ENCODE results near the gene DCDC2B. TPM values are rescaled to one million over a fixed set of nuclear protein-coding genes. Genes with fewer than 3 reads are reported as not detected.

The DCDC2B gene
- total and polyA plus RNA-seq, 5 donors, result 0.05 TPM; not detected in 4

- H3K27me3 ChIP-seq (ENCODE audit: control insufficient read depth, insufficient read depth), result no peaks in the 10 kb centered on the region
- intact Hi-C loops (cut with DNase I), result no loop called here
- DNase-seq (no peak), ATAC-seq (no peak)
- 86% methylated on average over 6 of the region's 6 CpGs for WGBS
- H3K27ac ChIP-seq (ENCODE audit: low read length), result no peak overlapping the region
- H3K4me1 ChIP-seq (ENCODE audit: control insufficient read depth, insufficient read depth, low read length), result peaks cover 7% of the 10 kb centered on the region
- no peaks in the 10 kb centered on the region for H3K9me3 ChIP-seq (ENCODE audit: control insufficient read depth, low read length)
- no peak overlapping the region for H3K4me3 ChIP-seq (ENCODE audit: low read length)
Observed at GRCh38 chr1:32208469-32208868, 420 bp upstream of the DCDC2B start.

GRCh38 chr1:32215629-32216480 lies 7.0 kb downstream of the DCDC2B start:
- peak; percentile 59 to 75 for ATAC-seq
- intact Hi-C loops (cut with DNase I), result loop anchor here in 1 of 4 donors (10.0 kb wide), 1 partner anchor 119 kb away; the partner anchor contains the start of gene MARCKSL1
- H3K27ac ChIP-seq (ENCODE audit: low read length), result no peak overlapping the region

GRCh38 chr1:32216566-32216965 lies 7.7 kb downstream of the DCDC2B start:
- Histone ChIP-seq H3K4me3 (ENCODE audit: low read length) (no peak overlapping the region), H3K4me1 (ENCODE audit: control insufficient read depth, insufficient read depth, low read length) (peaks cover 4% of the 10 kb centered on the region), H3K9me3 (ENCODE audit: control insufficient read depth, low read length) (no peaks in the 10 kb centered on the region), H3K27me3 (ENCODE audit: control insufficient read depth, insufficient read depth) (no peaks in the 10 kb centered on the region), H3K27ac (ENCODE audit: low read length) (no peak overlapping the region)
- WGBS, result 85% methylated on average over 5 of the region's 5 CpGs
- DNase-seq (peak in 1 of 3 donors; percentile 46), ATAC-seq (no peak)
- intact Hi-C loops (cut with DNase I), result loop anchor here in 1 of 4 donors (10.0 kb wide), 1 partner anchor 118 kb away; the partner anchor contains the start of gene MARCKSL1

More at GRCh38 chr1:32215629-32216480, 7.0 kb downstream of the DCDC2B start:
- 74% methylated on average over 10 of the region's 10 CpGs for WGBS
- DNase-seq, result peak; percentile 60 to 74 (median 73)
- Histone ChIP-seq H3K27me3 (ENCODE audit: control insufficient read depth, insufficient read depth) (no peaks in the 10 kb centered on the region), H3K9me3 (ENCODE audit: control insufficient read depth, low read length) (no peaks in the 10 kb centered on the region), H3K4me3 (ENCODE audit: low read length) (no peak overlapping the region), H3K4me1 (ENCODE audit: control insufficient read depth, insufficient read depth, low read length) (no peaks in the 10 kb centered on the region)

GRCh38 chr1:32219022-32219421 lies 10.1 kb downstream of the DCDC2B start:
- intact Hi-C loops (cut with DNase I), result loop anchor here in 1 of 4 donors (10.0 kb wide), 1 partner anchor 116 kb away; the partner anchor contains the start of gene MARCKSL1
- peaks cover 8% of the 10 kb centered on the region for H3K4me1 ChIP-seq (ENCODE audit: control insufficient read depth, insufficient read depth, low read length)
- WGBS, result 87% methylated on average over 7 of the region's 7 CpGs
- H3K27me3 ChIP-seq (ENCODE audit: control insufficient read depth, insufficient read depth), result no peaks in the 10 kb centered on the region
- DNase-seq, result no peak
- H3K9me3 ChIP-seq (ENCODE audit: control insufficient read depth, low read length), result no peaks in the 10 kb centered on the region
- no peak overlapping the region for H3K4me3 ChIP-seq (ENCODE audit: low read length)
- ATAC-seq, result no peak
- H3K27ac ChIP-seq (ENCODE audit: low read length), result no peak overlapping the region

GRCh38 chr1:32220746-32221580 lies 12.1 kb downstream of the DCDC2B start:
- Histone ChIP-seq H3K4me3 (ENCODE audit: low read length) (peak overlapping the region; percentile 99), H3K27ac (ENCODE audit: low read length) (no peak overlapping the region), H3K9me3 (ENCODE audit: control insufficient read depth, low read length) (no peaks in the 10 kb centered on the region), H3K4me1 (ENCODE audit: control insufficient read depth, insufficient read depth, low read length) (peaks cover 8% of the 10 kb centered on the region), H3K27me3 (ENCODE audit: control insufficient read depth, insufficient read depth) (no peaks in the 10 kb centered on the region)
- intact Hi-C loops (cut with DNase I), result no loop called here
- WGBS, result 93% methylated on average over 4 of the region's 4 CpGs
- DNase-seq (no peak), ATAC-seq (peak in 1 of 2 donors; percentile 1)

- intact Hi-C loops (cut with DNase I), result no loop called here
- Histone ChIP-seq H3K4me3 (ENCODE audit: low read length) (peak overlapping the region; percentile 99), H3K27me3 (ENCODE audit: control insufficient read depth, insufficient read depth) (no peaks in the 10 kb centered on the region), H3K27ac (ENCODE audit: low read length) (no peak overlapping the region), H3K4me1 (ENCODE audit: control insufficient read depth, insufficient read depth, low read length) (peaks cover 8% of the 10 kb centered on the region), H3K9me3 (ENCODE audit: control insufficient read depth, low read length) (no peaks in the 10 kb centered on the region)
- WGBS, result 7% methylated on average over 13 of the region's 13 CpGs
- no peak for ATAC-seq
- DNase-seq, result no peak
Observed at GRCh38 chr1:32221581-32221979, 12.7 kb downstream of the DCDC2B start.

- DNase-seq (peak; percentile 93 to 97 (median 95)), ATAC-seq (peak; percentile 95 to 96)
- Histone ChIP-seq H3K27me3 (ENCODE audit: control insufficient read depth, insufficient read depth) (no peaks in the 10 kb centered on the region), H3K27ac (ENCODE audit: low read length) (peak within 1 kb of the TSS; percentile 98), H3K4me1 (ENCODE audit: control insufficient read depth, insufficient read depth, low read length) (peaks cover 8% of the 10 kb centered on the region), H3K4me3 (ENCODE audit: low read length) (peak within 1 kb of the TSS; percentile 99), H3K9me3 (ENCODE audit: control insufficient read depth, low read length) (no peaks in the 10 kb centered on the region)
- under 1% methylated on average over 46 of the region's 46 CpGs for WGBS
- intact Hi-C loops (cut with DNase I), result no loop called here
Observed at GRCh38 chr1:32221980-32222755, 13.3 kb downstream of the DCDC2B start, which contains the start of the genes EIF3I and TMEM234. TSS of gene EIF3I (plus strand) at chr1:32222407. CDS start at chr1:32222442, 35 bp downstream. TSS of gene TMEM234 (minus strand) at chr1:32222353. CDS start at chr1:32222322, 31 bp downstream.

- intact Hi-C loops (cut with DNase I), result no loop called here
- no peak overlapping the region for H3K4me3 ChIP-seq (ENCODE audit: low read length)
- ATAC-seq (no peak), DNase-seq (no peak)
- H3K27ac ChIP-seq (ENCODE audit: low read length), result peak overlapping the region; percentile 46
- 59% methylated on average over 3 of the region's 3 CpGs for WGBS
- H3K27me3 ChIP-seq (ENCODE audit: control insufficient read depth, insufficient read depth), result no peaks in the 10 kb centered on the region
- peaks cover 8% of the 10 kb centered on the region for H3K4me1 ChIP-seq (ENCODE audit: control insufficient read depth, insufficient read depth, low read length)
- H3K9me3 ChIP-seq (ENCODE audit: control insufficient read depth, low read length), result no peaks in the 10 kb centered on the region
Observed at GRCh38 chr1:32223683-32224082, 14.8 kb downstream of the DCDC2B start.

GRCh38 chr1:32224285-32224684 lies 15.4 kb downstream of the DCDC2B start:
- intact Hi-C loops (cut with DNase I), result no loop called here
- 86% methylated on average over 4 of the region's 4 CpGs for WGBS
- no peaks in the 10 kb centered on the region for H3K9me3 ChIP-seq (ENCODE audit: control insufficient read depth, low read length)
- DNase-seq, result no peak
- H3K4me1 ChIP-seq (ENCODE audit: control insufficient read depth, insufficient read depth, low read length), result peaks cover 8% of the 10 kb centered on the region
- H3K27ac ChIP-seq (ENCODE audit: low read length), result no peak overlapping the region
- no peak overlapping the region for H3K4me3 ChIP-seq (ENCODE audit: low read length)
- no peaks in the 10 kb centered on the region for H3K27me3 ChIP-seq (ENCODE audit: control insufficient read depth, insufficient read depth)
- ATAC-seq, result no peak

GRCh38 chr1:32228771-32229170 lies 19.9 kb downstream of the DCDC2B start:
- no peak for ATAC-seq
- no peak for DNase-seq
- no peak overlapping the region for H3K27ac ChIP-seq (ENCODE audit: low read length)
- 78% methylated on average over 3 of the region's 3 CpGs for whole genome bisulfite sequencing
- no peak overlapping the region for H3K4me3 ChIP-seq (ENCODE audit: low read length)
- no peaks in the 10 kb centered on the region for H3K27me3 ChIP-seq (ENCODE audit: control insufficient read depth, insufficient read depth)
- no peaks in the 10 kb centered on the region for H3K9me3 ChIP-seq (ENCODE audit: control insufficient read depth, low read length)
- H3K4me1 ChIP-seq (ENCODE audit: control insufficient read depth, insufficient read depth, low read length), result no peaks in the 10 kb centered on the region
- intact Hi-C loops (cut with DNase I), result loop anchor here in 1 of 4 donors (5.0 kb wide), 1 partner anchor 89 kb away; no protein-coding TSS in a partner anchor

Data from right cardiac atrium (tissue), 5 donors.